Measurements from ENCODE around the gene LNPEP.

Gene LNPEP

DNA sequence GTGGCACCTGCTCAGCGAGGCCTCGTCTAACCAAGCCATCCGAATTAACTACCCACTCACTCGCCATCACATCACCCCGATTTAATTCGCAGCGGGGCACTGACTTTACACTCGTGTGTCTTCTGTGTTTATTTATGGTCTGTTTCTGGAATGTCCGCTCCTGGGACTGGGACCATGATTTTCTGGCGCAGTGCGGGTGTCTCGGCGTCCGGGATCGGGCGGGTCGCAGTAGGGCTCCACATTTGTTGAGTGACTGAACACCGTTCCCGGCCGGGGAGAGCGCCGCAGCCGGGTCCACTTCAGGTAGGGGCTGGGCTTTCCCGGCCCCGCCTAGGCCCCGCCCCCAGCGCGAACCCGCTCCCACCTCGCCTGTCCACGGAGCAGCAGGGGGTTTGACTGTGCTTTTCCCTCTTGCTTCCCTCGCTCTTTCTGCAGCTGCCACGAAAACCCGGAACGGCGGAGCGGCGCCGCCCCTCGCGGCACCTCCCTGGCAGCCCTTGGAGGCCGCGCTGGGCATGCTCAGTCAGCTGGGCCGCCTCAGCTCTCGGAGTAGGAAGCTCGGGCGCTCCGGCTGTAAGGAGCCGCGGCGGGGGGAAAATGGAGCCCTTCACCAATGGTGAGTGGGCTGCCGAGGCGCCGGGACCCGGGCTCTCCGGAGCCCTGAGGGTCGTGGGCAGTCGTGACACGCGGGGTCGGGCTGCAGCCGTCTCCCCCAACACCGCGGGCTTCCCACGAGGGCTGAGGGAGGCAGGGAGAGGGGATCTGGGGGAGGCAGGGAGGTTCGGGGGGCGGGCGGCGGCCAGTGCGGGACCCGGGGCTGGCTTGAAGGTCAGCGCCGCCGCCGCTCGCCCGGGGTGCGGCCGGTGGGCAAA is at the start of gene LNPEP:
Gene LNPEP, plus strand, starts transcription at position 522 of the 872 bp plus-strand sequence. Its CDS starts 76 bp downstream, at position 598.
- peak within 1 kb of the TSS; percentile 76 for H3K27ac ChIP-seq
- no peaks in the 10 kb centered on the region for H3K27me3 ChIP-seq (replicated peaks)
- H3K36me3 ChIP-seq (replicated peaks): no peaks in the 10 kb centered on the region
- H3K4me3 ChIP-seq (ENCODE audit: low read depth, low read length): peak within 1 kb of the TSS; percentile 75
- peak; percentile 95 for DNase-seq
- in situ Hi-C loops (cut with HindIII; ENCODE audit: low pct_ligation_motif_present, low sequenced_read_pairs): no loop called here
- peak; percentile 7 for TF ChIP-seq CTCF (IDR thresholded peaks at IDR 0.05; ENCODE audit: low read depth, low read length, missing control alignments)

DNA sequence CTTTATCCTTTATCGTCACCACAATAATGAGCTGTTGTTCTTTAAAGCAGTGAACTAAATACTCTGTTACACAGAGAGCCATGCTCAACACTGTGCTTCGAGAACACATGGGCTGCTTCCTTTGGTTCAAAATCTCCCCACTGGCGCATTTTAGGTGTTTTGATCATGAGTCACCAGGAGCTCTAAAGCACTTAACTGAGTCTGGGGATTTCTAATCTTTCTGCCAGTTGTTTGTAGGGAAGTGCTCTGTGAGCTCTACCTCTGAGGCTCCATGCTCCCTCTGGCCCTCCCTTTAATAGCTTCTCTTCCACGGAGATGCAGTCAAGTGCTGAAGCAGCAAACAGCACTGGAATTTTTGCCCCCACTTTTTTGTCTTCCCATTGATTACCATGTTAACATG is 42.5 kb upstream of the LNPEP start:
- DNase-seq: peak; percentile 88
- Histone ChIP-seq H3K27me3 (replicated peaks) (no peaks in the 10 kb centered on the region), H3K4me3 (ENCODE audit: low read depth, low read length) (no peak overlapping the region), H3K27ac (no peak overlapping the region), H3K36me3 (replicated peaks) (peaks cover 19% of the 10 kb centered on the region)
- no peak for TF ChIP-seq CTCF (IDR thresholded peaks at IDR 0.05; ENCODE audit: low read depth, low read length, missing control alignments)
- in situ Hi-C loops (cut with HindIII; ENCODE audit: low pct_ligation_motif_present, low sequenced_read_pairs): no loop called here

DNA sequence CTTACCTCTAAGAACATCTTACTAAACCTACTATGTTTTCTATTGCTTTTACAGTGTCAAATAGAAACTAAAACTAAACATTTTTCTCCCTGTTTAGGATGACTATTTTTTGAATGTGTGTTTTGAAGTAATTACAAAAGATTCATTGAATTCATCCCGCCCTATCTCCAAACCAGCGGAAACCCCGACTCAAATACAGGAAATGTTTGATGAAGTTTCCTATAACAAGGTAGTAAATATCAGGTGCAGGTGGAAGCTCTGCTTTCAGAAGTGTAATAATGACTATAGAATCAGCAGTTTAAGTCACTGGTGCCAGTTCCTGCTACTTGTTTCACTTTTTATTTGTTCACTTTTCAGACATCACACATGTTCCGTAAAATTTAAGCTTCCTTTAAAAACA is 39.6 kb upstream of the LNPEP start:
- no peak for TF ChIP-seq CTCF (IDR thresholded peaks at IDR 0.05; ENCODE audit: low read depth, low read length, missing control alignments)
- H3K4me3 ChIP-seq (ENCODE audit: low read depth, low read length): no peak overlapping the region
- in situ Hi-C loops (cut with HindIII; ENCODE audit: low pct_ligation_motif_present, low sequenced_read_pairs): no loop called here
- DNase-seq: no peak
- H3K36me3 ChIP-seq (replicated peaks): peaks cover 22% of the 10 kb centered on the region
- no peak overlapping the region for H3K27ac ChIP-seq
- no peaks in the 10 kb centered on the region for H3K27me3 ChIP-seq (replicated peaks)

DNA sequence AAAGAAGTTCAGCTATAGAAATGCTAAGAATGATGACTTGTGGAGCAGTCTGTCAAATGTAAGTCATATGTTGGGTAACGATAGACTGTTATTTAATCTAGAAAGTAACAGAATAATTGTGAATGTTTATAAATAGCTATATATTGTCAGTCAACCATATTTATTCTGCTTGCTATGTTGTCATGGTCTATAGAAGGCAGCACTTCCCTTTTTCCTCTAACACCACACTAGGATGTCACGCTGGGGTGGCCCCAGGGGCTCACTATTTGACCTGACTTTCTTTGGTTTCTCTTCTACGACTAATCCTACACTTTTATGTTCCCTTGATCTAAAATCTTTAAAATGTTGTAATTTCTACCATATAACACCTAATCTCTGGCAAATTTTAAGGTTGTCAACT is 39.1 kb upstream of the LNPEP start:
- TF ChIP-seq CTCF (IDR thresholded peaks at IDR 0.05; ENCODE audit: low read depth, low read length, missing control alignments): no peak
- Histone ChIP-seq H3K36me3 (replicated peaks) (peaks cover 22% of the 10 kb centered on the region), H3K4me3 (ENCODE audit: low read depth, low read length) (no peak overlapping the region), H3K27ac (no peak overlapping the region), H3K27me3 (replicated peaks) (no peaks in the 10 kb centered on the region)
- in situ Hi-C loops (cut with HindIII; ENCODE audit: low pct_ligation_motif_present, low sequenced_read_pairs): no loop called here
- DNase-seq: no peak

GRCh38 chr5:96901384-96901783 is 34.5 kb upstream of the LNPEP start:
- peaks cover 8% of the 10 kb centered on the region for H3K36me3 ChIP-seq (replicated peaks)
- in situ Hi-C loops (cut with HindIII; ENCODE audit: low pct_ligation_motif_present, low sequenced_read_pairs): no loop called here
- no peak overlapping the region for H3K27ac ChIP-seq
- no peak for DNase-seq
- H3K27me3 ChIP-seq (replicated peaks): no peaks in the 10 kb centered on the region
- no peak overlapping the region for H3K4me3 ChIP-seq (ENCODE audit: low read depth, low read length)
- TF ChIP-seq CTCF (IDR thresholded peaks at IDR 0.05; ENCODE audit: low read depth, low read length, missing control alignments): peak; percentile 24
